Measurements from ENCODE around the gene RBMX2. TPM values are rescaled to one million over a fixed set of nuclear protein-coding genes. Genes with fewer than 3 reads are reported as not detected.

The RBMX2 gene
- polyA plus RNA-seq, 4 donors = 16.5 to 38.6 (median 26.2) TPM

Other genes starting within 250 kb of the RBMX2 start
- 10 to 100 TPM; 47.2 to 92.6 (median 55.6) TPM for gene AIFM1, start 236.1 kb upstream of the RBMX2 start, polyA plus RNA-seq
- 1 to 10 TPM in 2 of 4 donors, under 1 TPM in 2; 0.50 to 1.1 (median 0.94) TPM for gene RAB33A, start 230.0 kb upstream of the RBMX2 start, polyA plus RNA-seq
- gene ZNF280C, start 133.1 kb upstream of the RBMX2 start, polyA plus RNA-seq = 1 to 10 TPM in 2 of 4 donors, under 1 TPM in 2; 0.45 to 4.0 (median 0.81) TPM
- gene SLC25A14, start 62.1 kb upstream of the RBMX2 start, polyA plus RNA-seq = 10 to 100 TPM in 1 of 4 donors, 1 to 10 TPM in 3; 7.3 to 19.1 (median 8.2) TPM
- gene GPR119, start 16.3 kb upstream of the RBMX2 start, polyA plus RNA-seq = 1 to 10 TPM in 1 of 4 donors, under 1 TPM in 1, not detected in 2; 0.07 to 1.4 TPM